GM12872 (cell line): ENCODE measurements around the gene TMTC2.

ENCODE experiments used
- TF ChIP-seq, protein P1 (sequence below): IDR thresholded peaks from 3 replicates; pipeline ENCODE4 v1.5.1; 2011; ENCODE audit warnings: low read depth, mild to moderate bottlenecking, low read length, moderate library complexity; ENCODE audit not compliant: insufficient read depth

The TMTC2 gene

DNA sequence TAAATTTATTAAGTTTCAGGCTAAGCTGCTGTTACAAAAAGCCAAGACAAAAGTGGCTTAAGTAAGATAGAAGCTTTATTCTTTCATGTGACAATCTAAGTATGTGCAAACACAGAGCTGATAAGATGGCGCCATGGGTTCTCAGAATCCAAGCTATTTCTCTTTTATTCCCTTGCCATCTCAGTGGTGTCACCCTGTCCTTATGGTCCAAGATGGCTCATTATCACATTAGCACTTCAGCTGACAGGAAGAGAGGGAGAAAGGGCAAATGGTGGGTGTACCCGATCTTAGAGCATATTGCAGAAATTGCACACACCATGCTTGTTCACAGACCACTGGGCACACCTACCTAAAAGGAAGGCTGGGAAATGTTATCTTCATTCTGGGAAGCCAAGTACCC is 211.7 kb downstream of the TMTC2 start:
- TF ChIP-seq, protein P1, sequence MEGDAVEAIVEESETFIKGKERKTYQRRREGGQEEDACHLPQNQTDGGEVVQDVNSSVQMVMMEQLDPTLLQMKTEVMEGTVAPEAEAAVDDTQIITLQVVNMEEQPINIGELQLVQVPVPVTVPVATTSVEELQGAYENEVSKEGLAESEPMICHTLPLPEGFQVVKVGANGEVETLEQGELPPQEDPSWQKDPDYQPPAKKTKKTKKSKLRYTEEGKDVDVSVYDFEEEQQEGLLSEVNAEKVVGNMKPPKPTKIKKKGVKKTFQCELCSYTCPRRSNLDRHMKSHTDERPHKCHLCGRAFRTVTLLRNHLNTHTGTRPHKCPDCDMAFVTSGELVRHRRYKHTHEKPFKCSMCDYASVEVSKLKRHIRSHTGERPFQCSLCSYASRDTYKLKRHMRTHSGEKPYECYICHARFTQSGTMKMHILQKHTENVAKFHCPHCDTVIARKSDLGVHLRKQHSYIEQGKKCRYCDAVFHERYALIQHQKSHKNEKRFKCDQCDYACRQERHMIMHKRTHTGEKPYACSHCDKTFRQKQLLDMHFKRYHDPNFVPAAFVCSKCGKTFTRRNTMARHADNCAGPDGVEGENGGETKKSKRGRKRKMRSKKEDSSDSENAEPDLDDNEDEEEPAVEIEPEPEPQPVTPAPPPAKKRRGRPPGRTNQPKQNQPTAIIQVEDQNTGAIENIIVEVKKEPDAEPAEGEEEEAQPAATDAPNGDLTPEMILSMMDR: no peak

DNA sequence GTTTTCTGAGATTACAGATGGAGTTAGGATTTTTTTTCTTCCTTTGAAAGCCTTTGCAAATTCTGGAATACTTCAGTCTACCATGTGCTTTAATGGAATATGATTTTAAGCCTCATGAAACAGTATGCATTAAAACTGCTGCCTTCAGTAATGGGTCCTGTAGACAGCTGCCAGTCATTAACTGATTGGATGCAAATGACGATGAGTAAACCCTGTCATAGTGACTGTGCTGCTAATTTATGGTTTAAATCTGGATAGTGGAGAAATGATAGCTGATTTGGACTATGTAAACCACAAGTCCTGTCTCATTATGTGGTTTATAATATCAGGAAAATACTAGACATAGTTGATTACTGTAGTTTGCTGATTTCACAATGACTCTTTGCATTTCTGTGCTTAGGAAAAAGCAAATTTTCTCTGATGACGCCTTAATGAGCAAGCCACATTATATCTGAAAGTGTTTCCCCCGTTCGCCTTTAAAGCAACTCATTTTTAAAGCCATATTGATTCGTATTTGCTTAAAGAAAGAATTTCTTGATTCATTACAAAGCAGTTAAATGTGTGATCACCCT is 217.6 kb downstream of the TMTC2 start:
- TF ChIP-seq, protein P1: no peak

DNA sequence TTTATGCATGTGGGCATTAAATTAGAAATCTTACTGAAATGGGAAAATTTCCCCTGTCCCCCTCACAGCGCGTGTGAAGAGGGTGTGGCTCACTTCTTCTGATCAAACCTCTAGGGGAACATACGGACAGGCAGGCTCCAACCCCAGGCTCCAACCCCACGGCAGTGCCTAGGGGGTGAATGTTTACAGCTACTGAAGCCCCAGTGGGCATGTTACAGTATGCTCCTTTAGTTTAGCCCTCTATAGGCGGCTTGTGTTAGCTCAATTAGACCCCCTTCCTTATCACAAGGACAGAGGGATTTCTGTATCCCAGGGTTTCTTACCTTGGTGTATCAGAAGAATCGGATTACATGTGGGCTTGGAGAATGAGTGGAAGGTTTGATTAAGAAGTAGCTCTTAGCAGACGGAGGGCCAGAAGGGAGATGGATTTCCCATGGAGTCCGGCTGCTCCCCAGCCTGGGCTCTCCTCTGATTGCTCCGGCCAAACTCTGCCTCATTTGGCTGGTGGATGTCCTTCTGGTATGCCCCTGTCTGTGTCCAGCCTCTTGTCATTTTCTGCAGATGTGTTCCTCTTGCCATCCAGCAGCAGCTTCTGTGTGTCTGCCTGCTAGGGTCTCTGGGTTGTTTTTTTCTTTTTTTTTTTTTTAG is 223.7 kb downstream of the TMTC2 start:
- TF ChIP-seq, protein P1: no peak

DNA sequence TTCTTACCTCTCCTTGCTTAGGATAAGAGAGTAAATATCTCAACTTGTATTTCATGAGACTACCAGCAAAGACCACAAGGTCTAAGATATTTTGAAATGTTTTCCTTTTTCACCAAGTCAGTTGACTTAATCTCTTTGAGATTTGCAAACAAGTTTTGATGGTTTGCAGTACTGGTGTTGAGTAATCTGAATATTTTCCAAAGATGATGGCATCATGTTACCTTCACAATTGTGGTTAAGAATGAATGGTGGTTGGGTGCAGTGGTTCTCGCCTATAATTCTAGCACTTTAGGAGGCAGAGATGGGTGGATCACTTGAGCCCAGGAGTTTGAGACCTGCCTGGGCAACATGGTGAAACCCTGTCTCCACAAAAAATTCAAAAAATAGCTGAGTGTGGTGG is 225.7 kb downstream of the TMTC2 start:
- TF ChIP-seq, protein P1: no peak

DNA sequence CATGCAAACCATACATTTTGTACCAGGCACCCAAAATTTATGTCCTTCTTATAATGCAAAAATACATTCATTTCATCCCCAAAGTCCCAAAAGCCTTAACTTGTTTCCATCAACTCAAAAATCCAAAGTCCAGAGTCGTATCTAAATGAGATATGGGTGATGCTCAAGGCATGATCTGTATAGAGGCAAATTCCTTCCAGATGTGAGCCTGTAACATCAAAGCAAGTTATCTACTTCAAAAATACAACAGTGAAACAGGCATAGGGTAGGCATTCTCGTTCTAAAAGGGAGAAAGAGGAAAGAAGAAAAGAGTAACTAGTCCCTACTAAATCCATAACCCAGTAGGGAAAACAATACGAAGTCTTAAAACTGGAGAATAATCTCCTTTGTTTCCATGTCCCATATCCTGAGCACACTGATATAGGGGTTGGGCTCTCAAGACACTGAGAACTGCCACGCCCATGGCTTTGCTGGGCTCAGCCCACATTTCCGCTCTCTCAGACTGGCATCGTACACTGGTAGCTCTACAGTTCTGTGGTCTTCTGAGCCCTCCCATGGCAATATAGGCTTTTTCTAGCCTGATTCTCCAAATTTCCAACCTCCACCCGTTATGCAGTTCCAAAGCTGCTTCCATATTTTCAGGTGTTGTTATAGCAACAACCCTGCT is 232.8 kb downstream of the TMTC2 start:
- TF ChIP-seq, protein P1: no peak

DNA sequence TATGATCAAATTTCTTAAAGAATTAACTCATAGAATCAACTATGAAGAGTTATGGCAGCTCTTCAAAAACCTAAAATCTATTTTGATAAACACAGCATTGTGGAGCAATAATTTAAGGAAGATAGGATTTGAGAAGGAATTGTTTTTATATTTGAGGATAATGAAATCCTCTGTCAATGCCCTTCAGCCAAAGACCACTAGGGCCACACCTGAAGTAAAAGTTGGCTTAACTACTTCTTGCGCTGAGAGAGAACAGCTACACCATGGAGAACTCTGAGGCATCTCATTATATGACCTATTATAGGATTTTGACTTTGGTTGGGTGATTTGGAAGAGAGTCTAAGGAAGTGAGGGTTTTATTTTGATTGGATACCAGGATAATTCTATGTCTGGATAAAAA is 237.2 kb downstream of the TMTC2 start:
- TF ChIP-seq, protein P1: no peak

DNA sequence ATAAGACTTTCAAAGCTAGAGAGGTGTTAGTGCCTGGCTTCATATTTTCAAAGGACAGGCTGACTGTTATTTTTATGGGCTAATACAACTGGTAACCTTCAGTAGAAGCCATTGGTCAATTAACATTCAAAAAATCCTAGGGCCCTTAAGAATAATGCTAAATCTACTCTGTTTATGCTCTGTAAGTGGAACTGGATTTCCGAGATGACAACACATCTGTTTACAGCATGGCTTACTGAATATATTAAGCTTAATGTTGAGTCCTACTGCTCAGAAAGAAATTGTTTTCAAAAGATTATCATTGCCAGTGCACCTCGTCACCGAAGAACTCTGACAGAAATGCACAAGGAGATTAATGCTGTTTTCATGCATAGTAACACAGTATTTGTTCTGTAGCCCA is 239.9 kb downstream of the TMTC2 start:
- TF ChIP-seq, protein P1: no peak
